H1 (cell line): ENCODE results near the gene ZNF786. TPM values are rescaled to one million over a fixed set of nuclear protein-coding genes. Genes with fewer than 3 reads are reported as not detected.

ENCODE experiments used
- CEBPB ChIP-seq: IDR thresholded peaks from 2 replicates; pipeline ENCODE4 v1.6.1; 2012; ENCODE audit warnings: low read depth, low read length
- PHF8 ChIP-seq: fragments of 200-600 bp; sonication (generic); conservative IDR thresholded peaks from 2 replicates; pipeline ENCODE4 v1.7.1; 2012; ENCODE audit warnings: low read depth, mild to moderate bottlenecking, inconsistent platforms, low read length, moderate library complexity
- TAF7 ChIP-seq: optimal IDR thresholded peaks from 2 replicates; pipeline ENCODE3; 2011; ENCODE audit warnings: low read depth, mild to moderate bottlenecking, inconsistent platforms, low read length, moderate library complexity, borderline replicate concordance
- ZNF274 ChIP-seq: IDR thresholded peaks from 2 replicates; pipeline ENCODE4 v1.7.0; 2012; ENCODE audit warnings: low read length, borderline replicate concordance; ENCODE audit errors: extremely low read depth
- polyA plus RNA-seq, 7 experiments: library from polyadenylated mRNA; depleted of rRNA in 3 of 7; stranded (reverse) in 5 of 7; unstranded in 2 of 7; fragments of >200 nt in 5 of 7; fragments of 200-250 nt in 2 of 7; gene quantifications; 1 replicate in 5 of 7; 2 replicates in 1 of 7; 4 replicates in 1 of 7; pipeline versions ENCODE4 v1.2.1 to v1.2.3, GENCODE V29; 2011 to 2013; ENCODE audit warnings: missing spikeins in 2 of 7, mixed read lengths in 2 of 7
- total RNA-seq: library from RNA; stranded (reverse); fragmentation: NEBNext Ultra II Directional; extraction: Animal tissue kit (Norgen Biotek cat#: 25700); gene quantifications from 2 replicates; pipeline ENCODE4 v1.2.1, GENCODE V29; 2021
- TF ChIP-seq, protein P1 (sequence below), 3 experiments: IDR thresholded peaks; 1 replicate in 2 of 3; 2 replicates in 1 of 3; pipeline versions ENCODE4 v1.5.1 to v1.6.1; 2011; ENCODE audit warnings: low read length in 3 of 3, mild to moderate bottlenecking in 3 of 3, inconsistent platforms in 2 of 3, low read depth in 1 of 3, moderate library complexity in 1 of 3; ENCODE audit not compliant: insufficient read depth in 1 of 3; ENCODE audit errors: control extremely low read depth in 1 of 3

ZNF786 gene
- total and polyA plus RNA-seq, 2 of the 8 experiments (the other 6 are each of a cell fraction or from before 2014, with no cell fraction given) = 7.7 to 16.3 TPM

- TF ChIP-seq, protein P1, sequence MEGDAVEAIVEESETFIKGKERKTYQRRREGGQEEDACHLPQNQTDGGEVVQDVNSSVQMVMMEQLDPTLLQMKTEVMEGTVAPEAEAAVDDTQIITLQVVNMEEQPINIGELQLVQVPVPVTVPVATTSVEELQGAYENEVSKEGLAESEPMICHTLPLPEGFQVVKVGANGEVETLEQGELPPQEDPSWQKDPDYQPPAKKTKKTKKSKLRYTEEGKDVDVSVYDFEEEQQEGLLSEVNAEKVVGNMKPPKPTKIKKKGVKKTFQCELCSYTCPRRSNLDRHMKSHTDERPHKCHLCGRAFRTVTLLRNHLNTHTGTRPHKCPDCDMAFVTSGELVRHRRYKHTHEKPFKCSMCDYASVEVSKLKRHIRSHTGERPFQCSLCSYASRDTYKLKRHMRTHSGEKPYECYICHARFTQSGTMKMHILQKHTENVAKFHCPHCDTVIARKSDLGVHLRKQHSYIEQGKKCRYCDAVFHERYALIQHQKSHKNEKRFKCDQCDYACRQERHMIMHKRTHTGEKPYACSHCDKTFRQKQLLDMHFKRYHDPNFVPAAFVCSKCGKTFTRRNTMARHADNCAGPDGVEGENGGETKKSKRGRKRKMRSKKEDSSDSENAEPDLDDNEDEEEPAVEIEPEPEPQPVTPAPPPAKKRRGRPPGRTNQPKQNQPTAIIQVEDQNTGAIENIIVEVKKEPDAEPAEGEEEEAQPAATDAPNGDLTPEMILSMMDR (IDR thresholded peaks at IDR 0.05; ENCODE audit: control extremely low read depth in 1 of 3, insufficient read depth in 1 of 3, low read depth in 1 of 3, low read length in 3 of 3) = no peak
- TF ChIP-seq PHF8 (no peak), ZNF274 (no peak), TAF7 (no peak), CEBPB (no peak)
- TF ChIP-seq, all 59 proteins: peak for 0
Observed at GRCh38 chr7:149046416-149046815, 44.1 kb downstream of the ZNF786 start (continued).
